Tibial nerve (tissue), 4 donors: ENCODE results near the gene TP63.

Source experiments
- EP300 ChIP-seq, 2 donors: sonication (generic); formaldehyde crosslinking; IDR thresholded peaks; one replicate each; pipeline ENCODE4 v1.6.1; 2017; ENCODE audit warnings: antibody characterized with exemption in 2 of 2, mild to moderate bottlenecking in 1 of 2
- POLR2A ChIP-seq, 2 donors: fragments of 450-650 bp; IDR thresholded peaks; one replicate each; pipeline ENCODE4 v1.6.1; 2017; ENCODE audit warnings: antibody characterized with exemption in 2 of 2, mild to moderate bottlenecking in 2 of 2, moderate library complexity in 2 of 2
- TF ChIP-seq, protein P1 (sequence below), 5 experiments: fragments of 200-600 bp in 3 of 5; fragments of 450-650 bp in 2 of 5; sonication (generic) in 3 of 5; IDR thresholded peaks; one replicate each; pipeline ENCODE4 v1.5.1; 2016 to 2019; ENCODE audit warnings: antibody characterized with exemption in 5 of 5, mild to moderate bottlenecking in 3 of 5, moderate library complexity in 2 of 5

DNA sequence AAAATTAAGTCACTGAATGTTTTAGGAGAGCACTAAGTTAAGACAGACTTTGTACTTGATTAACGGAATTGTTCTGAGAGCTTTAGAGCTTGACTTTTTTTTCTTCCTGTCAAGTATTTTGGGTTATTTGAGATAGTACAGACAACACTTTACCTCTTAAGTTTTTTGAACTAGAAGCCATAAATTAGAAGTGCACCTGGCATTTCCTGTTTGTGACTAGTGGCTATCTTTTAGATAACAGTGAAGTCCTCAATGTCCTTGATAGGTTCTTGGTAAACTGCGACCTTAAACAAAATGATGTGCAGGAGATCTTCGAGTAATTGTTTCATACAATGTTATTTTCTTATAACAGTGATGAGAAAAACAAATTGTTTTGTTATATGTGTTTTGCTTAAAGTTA lies 213.9 kb downstream of the TP63 start:
- TF ChIP-seq, protein P1, sequence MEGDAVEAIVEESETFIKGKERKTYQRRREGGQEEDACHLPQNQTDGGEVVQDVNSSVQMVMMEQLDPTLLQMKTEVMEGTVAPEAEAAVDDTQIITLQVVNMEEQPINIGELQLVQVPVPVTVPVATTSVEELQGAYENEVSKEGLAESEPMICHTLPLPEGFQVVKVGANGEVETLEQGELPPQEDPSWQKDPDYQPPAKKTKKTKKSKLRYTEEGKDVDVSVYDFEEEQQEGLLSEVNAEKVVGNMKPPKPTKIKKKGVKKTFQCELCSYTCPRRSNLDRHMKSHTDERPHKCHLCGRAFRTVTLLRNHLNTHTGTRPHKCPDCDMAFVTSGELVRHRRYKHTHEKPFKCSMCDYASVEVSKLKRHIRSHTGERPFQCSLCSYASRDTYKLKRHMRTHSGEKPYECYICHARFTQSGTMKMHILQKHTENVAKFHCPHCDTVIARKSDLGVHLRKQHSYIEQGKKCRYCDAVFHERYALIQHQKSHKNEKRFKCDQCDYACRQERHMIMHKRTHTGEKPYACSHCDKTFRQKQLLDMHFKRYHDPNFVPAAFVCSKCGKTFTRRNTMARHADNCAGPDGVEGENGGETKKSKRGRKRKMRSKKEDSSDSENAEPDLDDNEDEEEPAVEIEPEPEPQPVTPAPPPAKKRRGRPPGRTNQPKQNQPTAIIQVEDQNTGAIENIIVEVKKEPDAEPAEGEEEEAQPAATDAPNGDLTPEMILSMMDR (IDR thresholded peaks at IDR 0.05), result no peak
- TF ChIP-seq EP300 (IDR thresholded peaks at IDR 0.05) (no peak), POLR2A (IDR thresholded peaks at IDR 0.05) (no peak)
